Lung (tissue), 12 donors: Measurements from ENCODE around the gene EPHB1. TPM values are rescaled to one million over a fixed set of nuclear protein-coding genes. Genes with fewer than 3 reads are reported as not detected.

ENCODE experiments used
- ATAC-seq: fragments of 200-7000 bp; cut with Tn5 transposase; one replicate; pipeline ENCODE4 v1.9.1; 2020; ENCODE audit warnings: moderate number of reproducible peaks; ENCODE audit not compliant: insufficient read depth, low FRiP score
- DNase-seq, 3 donors: peaks; one replicate each; pipeline ENCODE4 v3.0.0-alpha.2; 2013 to 2017
- H3K27ac ChIP-seq, 2 donors: one replicate each; pipeline ENCODE4 v1.5.1; 2013; ENCODE audit warnings: mild to moderate bottlenecking in 2 of 2, moderate library complexity in 2 of 2, control low read depth in 1 of 2, inconsistent platforms in 1 of 2, low read depth in 1 of 2, low read length in 1 of 2
- H3K27me3 ChIP-seq, 3 donors: one replicate each; pipeline ENCODE4 v1.5.1; 2013; ENCODE audit warnings: low read length in 2 of 3; ENCODE audit not compliant: control insufficient read depth in 3 of 3, insufficient read depth in 3 of 3
- H3K36me3 ChIP-seq, 4 donors: one replicate each; pipeline ENCODE4 v1.5.1; 2013; ENCODE audit warnings: low read length in 4 of 4, mild to moderate bottlenecking in 1 of 4, moderate library complexity in 1 of 4; ENCODE audit not compliant: control insufficient read depth in 4 of 4, insufficient read depth in 4 of 4
- H3K4me1 ChIP-seq, 5 donors: one replicate each; pipeline ENCODE4 v1.5.1; 2013; ENCODE audit warnings: low read length in 5 of 5, mild to moderate bottlenecking in 2 of 5, moderate library complexity in 1 of 5; ENCODE audit not compliant: control insufficient read depth in 5 of 5, insufficient read depth in 5 of 5
- H3K4me3 ChIP-seq: one replicate; pipeline ENCODE4 v1.5.1; 2013; ENCODE audit warnings: mild to moderate bottlenecking, control low read depth, moderate library complexity
- H3K9ac ChIP-seq, 2 donors: one replicate each; pipeline ENCODE4 v1.5.1; 2013; ENCODE audit warnings: low read length in 2 of 2, control low read depth in 1 of 2; ENCODE audit not compliant: insufficient read depth in 1 of 2
- H3K9me3 ChIP-seq, 4 donors: one replicate each; pipeline ENCODE4 v1.5.1; 2013; ENCODE audit warnings: low read length in 3 of 4, mild to moderate bottlenecking in 1 of 4, moderate library complexity in 1 of 4; ENCODE audit not compliant: control insufficient read depth in 4 of 4, insufficient read depth in 3 of 4
- CTCF ChIP-seq: IDR thresholded peaks from 2 replicates; pipeline ENCODE4 v1.5.1; 2012; ENCODE audit warnings: mild to moderate bottlenecking; ENCODE audit errors: control extremely low read depth, extremely low read depth
- WGBS, 2 donors: extraction: QIAGEN DNeasy Blood & Tissue Kit; methylation state at CpG; one replicate each; pipeline ENCODE4 v1.1.7; 2013; 5-methylcytosine and 5-hydroxymethylcytosine counted together
- polyA plus RNA-seq, 2 donors: library from polyadenylated mRNA; stranded (reverse); fragments of 200-250 nt; gene quantifications; one replicate each; pipeline ENCODE4 v1.2.1, GENCODE V29; 2013
- total RNA-seq, 2 donors: library from RNA; depleted of rRNA in 1 of 2; stranded (reverse); fragments of >200 nt in 1 of 2; gene quantifications; one replicate each; pipeline ENCODE4 v1.2.1, GENCODE V29; 2014 to 2021
- donor health status: control.
- donor health status: control.
- donor health status: Bipolar disorder and iron deficiency.
- donor health status: healthy.
- donor health status: DM: yes; HTN: yes; CAD: no.

Gene EPHB1
- total and polyA plus RNA-seq, 4 donors, result 0.30 to 6.3 (median 2.1) TPM

DNA sequence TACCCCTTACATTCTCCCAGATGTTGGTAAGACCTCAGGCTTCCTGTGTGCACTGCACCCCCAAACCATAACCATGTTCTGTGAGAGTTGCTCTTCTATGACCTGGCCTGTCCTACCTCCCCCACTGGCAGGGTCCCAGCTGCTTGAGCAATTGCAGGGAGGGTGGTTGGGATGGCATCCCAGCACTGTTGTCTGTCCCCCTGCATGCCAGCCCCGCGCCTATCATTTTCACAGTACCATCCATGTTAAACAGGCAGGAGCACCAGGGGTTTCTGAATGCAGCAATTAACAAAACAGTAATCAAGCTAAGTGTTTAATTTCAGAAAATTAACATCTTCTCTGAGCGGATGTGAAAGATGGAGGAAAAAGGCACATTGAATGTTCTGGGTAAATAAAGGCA, 345.5 kb downstream of the EPHB1 start:
- ATAC-seq, result no peak
- H3K4me1 ChIP-seq, result no peaks in the 10 kb centered on the region
- 93 to 99% methylated on average over 3 of the region's 3 CpGs for WGBS, 2 donors
- no peaks in the 10 kb centered on the region for H3K9me3 ChIP-seq
- TF ChIP-seq CTCF, result no peak
- no peak for DNase-seq
- H3K27me3 ChIP-seq, result no peaks in the 10 kb centered on the region
- H3K9ac ChIP-seq, result no peak overlapping the region
- no peaks in the 10 kb centered on the region for H3K36me3 ChIP-seq
- H3K4me3 ChIP-seq, result no peak overlapping the region
- no peak overlapping the region for H3K27ac ChIP-seq

GRCh38 chr3:135141160-135141559, 346.1 kb downstream of the EPHB1 start:
- H3K4me3 ChIP-seq, result no peak overlapping the region
- TF ChIP-seq CTCF, result no peak
- WGBS, 2 donors, result 79 to 85% methylated on average over 5 of the region's 5 CpGs
- no peaks in the 10 kb centered on the region for H3K4me1 ChIP-seq
- H3K36me3 ChIP-seq, result no peaks in the 10 kb centered on the region
- ATAC-seq (no peak), DNase-seq (no peak)
- H3K27ac ChIP-seq, result no peak overlapping the region
- H3K27me3 ChIP-seq, result no peaks in the 10 kb centered on the region
- no peaks in the 10 kb centered on the region for H3K9me3 ChIP-seq
- H3K9ac ChIP-seq, result no peak overlapping the region

GRCh38 chr3:135141672-135142071, 346.6 kb downstream of the EPHB1 start:
- TF ChIP-seq CTCF, result no peak
- no peaks in the 10 kb centered on the region for H3K4me1 ChIP-seq
- H3K27me3 ChIP-seq, result no peaks in the 10 kb centered on the region
- no peak for ATAC-seq
- WGBS, 2 donors, result 78 to 82% methylated on average over 2 of the region's 2 CpGs
- no peak for DNase-seq
- H3K36me3 ChIP-seq, result no peaks in the 10 kb centered on the region
- no peak overlapping the region for H3K4me3 ChIP-seq
- no peaks in the 10 kb centered on the region for H3K9me3 ChIP-seq
- H3K27ac ChIP-seq, result no peak overlapping the region
- H3K9ac ChIP-seq, result no peak overlapping the region

DNA sequence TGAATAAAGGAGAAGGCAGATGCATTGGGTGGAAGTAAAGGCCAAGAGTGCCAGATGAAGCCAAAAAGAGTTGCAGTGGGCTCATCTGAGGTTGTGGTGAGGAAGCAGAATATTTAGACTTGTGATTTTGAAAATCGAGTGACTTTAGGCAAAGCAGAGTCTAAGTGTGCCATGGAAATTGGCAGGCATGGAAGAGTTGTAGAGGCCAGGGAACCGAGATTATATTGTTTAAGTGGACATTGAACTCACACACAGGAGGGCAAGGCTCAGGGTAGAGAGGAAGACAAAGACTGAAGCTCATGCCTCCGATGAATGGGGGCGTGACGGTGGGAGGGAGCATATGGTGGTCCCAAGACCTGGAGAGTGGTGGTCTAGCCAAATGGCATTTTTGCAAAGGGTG, 347.5 kb downstream of the EPHB1 start:
- H3K27me3 ChIP-seq, result no peaks in the 10 kb centered on the region
- TF ChIP-seq CTCF, result no peak
- no peaks in the 10 kb centered on the region for H3K9me3 ChIP-seq
- no peak overlapping the region for H3K27ac ChIP-seq
- DNase-seq, result no peak
- 81 to 86% methylated on average over 5 of the region's 5 CpGs for WGBS, 2 donors
- no peak overlapping the region for H3K4me3 ChIP-seq
- no peak overlapping the region for H3K9ac ChIP-seq
- no peaks in the 10 kb centered on the region for H3K36me3 ChIP-seq
- H3K4me1 ChIP-seq, result no peaks in the 10 kb centered on the region
- ATAC-seq, result no peak
